ENCODE data around the gene HADHA. TPM values are rescaled to one million over a fixed set of nuclear protein-coding genes. Genes with fewer than 3 reads are reported as not detected.

The HADHA gene
- total RNA-seq, 1 experiment from 2014 or later, result 118 TPM

GRCh38 chr2:26187114-26187513, 57.3 kb downstream of the HADHA start:
- peaks cover 12% of the 10 kb centered on the region for H3K4me1 Mint-ChIP-seq
- no peak overlapping the region for H3K4me3 Mint-ChIP-seq
- ChIA-PET CTCF (interaction anchor here (1.0 kb wide), 1 partner anchor 15 kb away, joined by 4 read pairs; the partner anchor contains the start of gene GAREM2), POLR2A (no interaction called here)
- H3K36me3 Mint-ChIP-seq, result peaks cover 25% of the 10 kb centered on the region
- no peak for ATAC-seq
- no peaks in the 10 kb centered on the region for H3K9me3 Mint-ChIP-seq
- TF ChIP-seq FOXK1 (CRISPR knock-in tag; IDR thresholded peaks at IDR 0.05) (no peak), ZNF121 (CRISPR knock-in tag; IDR thresholded peaks at IDR 0.05) (no peak), OVOL2 (CRISPR knock-in tag; IDR thresholded peaks at IDR 0.05; ENCODE audit: borderline replicate concordance) (no peak), NR2C2 (CRISPR knock-in tag; IDR thresholded peaks at IDR 0.05) (no peak), ATF6 (CRISPR knock-in tag; IDR thresholded peaks at IDR 0.05) (no peak), SP1 (CRISPR knock-in tag; conservative IDR thresholded peaks at IDR 0.05) (no peak)
- TF ChIP-seq, protein P1, sequence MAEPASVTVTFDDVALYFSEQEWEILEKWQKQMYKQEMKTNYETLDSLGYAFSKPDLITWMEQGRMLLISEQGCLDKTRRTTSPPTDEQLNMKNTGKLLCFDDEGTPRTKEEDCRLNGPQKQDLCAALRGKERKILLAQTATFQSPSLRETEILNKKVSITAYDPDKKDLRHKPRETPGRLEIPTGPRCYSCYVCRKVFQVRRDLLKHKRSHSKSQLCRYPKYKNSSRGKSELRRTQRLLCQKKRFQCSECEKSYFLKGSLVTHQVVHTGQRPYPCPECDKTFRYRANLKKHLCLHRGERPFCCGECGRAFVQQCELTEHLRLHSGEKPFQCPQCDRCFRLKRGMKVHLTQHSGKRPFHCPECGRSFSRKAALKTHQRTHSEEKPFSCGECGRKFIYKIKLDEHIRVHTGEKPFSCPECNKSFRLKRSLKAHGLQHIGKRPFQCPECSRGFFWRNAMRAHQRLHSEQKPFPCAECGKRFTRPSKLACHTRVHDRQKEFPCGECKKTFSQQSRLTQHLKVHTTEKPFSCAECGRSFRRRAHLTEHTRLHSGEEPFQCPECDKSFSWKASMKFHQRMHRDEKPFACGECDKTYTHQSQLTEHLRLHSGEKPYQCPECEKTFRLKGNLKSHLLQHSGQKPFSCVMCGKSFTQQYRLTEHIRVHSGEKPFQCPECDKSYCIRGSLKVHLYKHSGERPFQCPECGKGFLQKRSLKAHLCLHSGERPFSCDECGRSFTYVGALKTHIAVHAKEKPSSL (CRISPR knock-in tag; conservative IDR thresholded peaks at IDR 0.05), result no peak
- DNase-seq (ENCODE audit: low spot score), result no peak
- no peak overlapping the region for H3K27ac Mint-ChIP-seq
- H3K27me3 Mint-ChIP-seq (ENCODE audit: low read depth), result peaks cover 19% of the 10 kb centered on the region

- Mint-ChIP-seq H3K9me3 (no peaks in the 10 kb centered on the region), H3K4me3 (peak overlapping the region; percentile 66), H3K4me1 (peaks cover 14% of the 10 kb centered on the region), H3K36me3 (peaks cover 19% of the 10 kb centered on the region), H3K27me3 (ENCODE audit: low read depth) (peaks cover 19% of the 10 kb centered on the region), H3K27ac (no peak overlapping the region; the same call in 1 of the 2 replicates)
- no peak for ATAC-seq
- no peak for DNase-seq (ENCODE audit: low spot score)
- ChIA-PET POLR2A (no interaction called here), CTCF (interaction anchor here (0.6 to 5.7 kb wide), 5 partner anchors 11 to 485 kb away, joined by 3 to 53 read pairs (median 7); partner anchors contain the start of gene GAREM2)
- no peak for TF ChIP-seq USF2 (CRISPR knock-in tag; IDR thresholded peaks at IDR 0.05)
- no peak for TF ChIP-seq SOX15 (CRISPR knock-in tag; IDR thresholded peaks at IDR 0.05)
- no peak for TF ChIP-seq HMGA2 (CRISPR knock-in tag; IDR thresholded peaks at IDR 0.05)
- no peak for TF ChIP-seq ZNF138 (CRISPR knock-in tag; conservative IDR thresholded peaks at IDR 0.05)
- TF ChIP-seq, protein P2, sequence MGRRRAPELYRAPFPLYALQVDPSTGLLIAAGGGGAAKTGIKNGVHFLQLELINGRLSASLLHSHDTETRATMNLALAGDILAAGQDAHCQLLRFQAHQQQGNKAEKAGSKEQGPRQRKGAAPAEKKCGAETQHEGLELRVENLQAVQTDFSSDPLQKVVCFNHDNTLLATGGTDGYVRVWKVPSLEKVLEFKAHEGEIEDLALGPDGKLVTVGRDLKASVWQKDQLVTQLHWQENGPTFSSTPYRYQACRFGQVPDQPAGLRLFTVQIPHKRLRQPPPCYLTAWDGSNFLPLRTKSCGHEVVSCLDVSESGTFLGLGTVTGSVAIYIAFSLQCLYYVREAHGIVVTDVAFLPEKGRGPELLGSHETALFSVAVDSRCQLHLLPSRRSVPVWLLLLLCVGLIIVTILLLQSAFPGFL (CRISPR knock-in tag; IDR thresholded peaks at IDR 0.05; ENCODE audit: borderline replicate concordance), result no peak
- TF ChIP-seq, protein P3, sequence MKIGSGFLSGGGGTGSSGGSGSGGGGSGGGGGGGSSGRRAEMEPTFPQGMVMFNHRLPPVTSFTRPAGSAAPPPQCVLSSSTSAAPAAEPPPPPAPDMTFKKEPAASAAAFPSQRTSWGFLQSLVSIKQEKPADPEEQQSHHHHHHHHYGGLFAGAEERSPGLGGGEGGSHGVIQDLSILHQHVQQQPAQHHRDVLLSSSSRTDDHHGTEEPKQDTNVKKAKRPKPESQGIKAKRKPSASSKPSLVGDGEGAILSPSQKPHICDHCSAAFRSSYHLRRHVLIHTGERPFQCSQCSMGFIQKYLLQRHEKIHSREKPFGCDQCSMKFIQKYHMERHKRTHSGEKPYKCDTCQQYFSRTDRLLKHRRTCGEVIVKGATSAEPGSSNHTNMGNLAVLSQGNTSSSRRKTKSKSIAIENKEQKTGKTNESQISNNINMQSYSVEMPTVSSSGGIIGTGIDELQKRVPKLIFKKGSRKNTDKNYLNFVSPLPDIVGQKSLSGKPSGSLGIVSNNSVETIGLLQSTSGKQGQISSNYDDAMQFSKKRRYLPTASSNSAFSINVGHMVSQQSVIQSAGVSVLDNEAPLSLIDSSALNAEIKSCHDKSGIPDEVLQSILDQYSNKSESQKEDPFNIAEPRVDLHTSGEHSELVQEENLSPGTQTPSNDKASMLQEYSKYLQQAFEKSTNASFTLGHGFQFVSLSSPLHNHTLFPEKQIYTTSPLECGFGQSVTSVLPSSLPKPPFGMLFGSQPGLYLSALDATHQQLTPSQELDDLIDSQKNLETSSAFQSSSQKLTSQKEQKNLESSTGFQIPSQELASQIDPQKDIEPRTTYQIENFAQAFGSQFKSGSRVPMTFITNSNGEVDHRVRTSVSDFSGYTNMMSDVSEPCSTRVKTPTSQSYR (CRISPR knock-in tag; IDR thresholded peaks at IDR 0.05), result no peak
- TF ChIP-seq TCF7 (CRISPR knock-in tag; IDR thresholded peaks at IDR 0.05; ENCODE audit: low read depth), result no peak
- TF ChIP-seq EMX1 (CRISPR knock-in tag; IDR thresholded peaks at IDR 0.05), result no peak
- no peak for TF ChIP-seq MXD4 (CRISPR knock-in tag; IDR thresholded peaks at IDR 0.05; ENCODE audit: borderline replicate concordance)
- no peak for TF ChIP-seq ATF3 (CRISPR knock-in tag; conservative IDR thresholded peaks at IDR 0.05)
- TF ChIP-seq ZNF396 (CRISPR knock-in tag; IDR thresholded peaks at IDR 0.05; ENCODE audit: borderline replicate concordance), result no peak
- no peak for TF ChIP-seq OVOL2 (CRISPR knock-in tag; IDR thresholded peaks at IDR 0.05; ENCODE audit: borderline replicate concordance)
- TF ChIP-seq SP1 (CRISPR knock-in tag; conservative IDR thresholded peaks at IDR 0.05), result no peak
- TF ChIP-seq ZNF416 (CRISPR knock-in tag; IDR thresholded peaks at IDR 0.05), result no peak
- no peak for TF ChIP-seq FOXP4 (CRISPR knock-in tag; IDR thresholded peaks at IDR 0.05)
- TF ChIP-seq TP53 (CRISPR knock-in tag; IDR thresholded peaks at IDR 0.05), result no peak
- TF ChIP-seq ELF4 (CRISPR knock-in tag; IDR thresholded peaks at IDR 0.05; ENCODE audit: low read depth), result no peak
Measured at GRCh38 chr2:26185954-26186770, 58.3 kb downstream of the HADHA start.
